ENCODE data around the gene PDE6B.

DNA sequence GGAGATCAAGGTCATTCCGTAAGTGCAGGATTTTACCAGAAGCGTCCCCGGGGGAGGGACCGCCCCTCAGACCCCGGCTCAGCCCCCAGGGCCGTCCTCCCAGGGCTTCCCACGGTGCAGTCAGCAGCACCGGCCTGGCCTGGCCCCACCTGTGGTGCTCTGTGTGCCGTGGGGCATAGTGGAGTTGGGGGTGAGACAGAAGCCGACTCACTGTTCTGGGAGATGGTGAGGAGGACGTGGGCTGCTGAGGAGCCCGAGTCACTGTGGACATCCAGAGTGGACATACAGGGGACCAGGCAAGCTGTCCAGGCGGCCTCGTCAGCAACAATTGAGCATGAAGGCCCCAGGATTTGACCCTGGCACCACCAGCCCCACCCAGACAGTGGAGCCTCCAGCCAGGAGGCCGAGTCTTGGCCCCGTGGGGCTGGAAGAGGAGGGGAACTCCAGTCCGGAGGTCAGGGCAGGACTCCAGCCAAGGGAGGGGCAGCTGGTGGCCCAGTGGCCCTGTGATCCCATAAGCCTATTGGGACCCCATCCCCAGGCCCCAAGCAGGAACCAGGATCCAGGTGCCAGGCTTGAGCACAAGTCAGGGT lies 29.6 kb downstream of the PDE6B start:
- TF ChIP-seq, protein P1, sequence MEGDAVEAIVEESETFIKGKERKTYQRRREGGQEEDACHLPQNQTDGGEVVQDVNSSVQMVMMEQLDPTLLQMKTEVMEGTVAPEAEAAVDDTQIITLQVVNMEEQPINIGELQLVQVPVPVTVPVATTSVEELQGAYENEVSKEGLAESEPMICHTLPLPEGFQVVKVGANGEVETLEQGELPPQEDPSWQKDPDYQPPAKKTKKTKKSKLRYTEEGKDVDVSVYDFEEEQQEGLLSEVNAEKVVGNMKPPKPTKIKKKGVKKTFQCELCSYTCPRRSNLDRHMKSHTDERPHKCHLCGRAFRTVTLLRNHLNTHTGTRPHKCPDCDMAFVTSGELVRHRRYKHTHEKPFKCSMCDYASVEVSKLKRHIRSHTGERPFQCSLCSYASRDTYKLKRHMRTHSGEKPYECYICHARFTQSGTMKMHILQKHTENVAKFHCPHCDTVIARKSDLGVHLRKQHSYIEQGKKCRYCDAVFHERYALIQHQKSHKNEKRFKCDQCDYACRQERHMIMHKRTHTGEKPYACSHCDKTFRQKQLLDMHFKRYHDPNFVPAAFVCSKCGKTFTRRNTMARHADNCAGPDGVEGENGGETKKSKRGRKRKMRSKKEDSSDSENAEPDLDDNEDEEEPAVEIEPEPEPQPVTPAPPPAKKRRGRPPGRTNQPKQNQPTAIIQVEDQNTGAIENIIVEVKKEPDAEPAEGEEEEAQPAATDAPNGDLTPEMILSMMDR (conservative IDR thresholded peaks at IDR 0.05 in 1 of 2, IDR thresholded peaks at IDR 0.05 in 1 of 2; ENCODE audit: low read depth in 1 of 2, low read length in 2 of 2) = no peak
- TF ChIP-seq EZH2 (IDR thresholded peaks at IDR 0.05; ENCODE audit: low read length, missing control alignments) = no peak

All from fibroblast of lung (primary cell).